Right lobe of liver (tissue), 4 donors: ENCODE data around the gene KREMEN2.

Experiments
- CTCF ChIP-seq, 4 donors: fragments of 200-600 bp in 3 of 4; fragments of 450-650 bp in 1 of 4; IDR thresholded peaks; one replicate each; pipeline versions ENCODE4 v1.5.1 to v1.8.0; 2016 to 2022; ENCODE audit warnings: antibody characterized with exemption in 4 of 4, mild to moderate bottlenecking in 2 of 4
- POLR2A ChIP-seq: fragments of 450-650 bp; IDR thresholded peaks from one replicate; pipeline ENCODE4 v1.6.1; 2017; ENCODE audit warnings: antibody characterized with exemption, mild to moderate bottlenecking
- donor health status: DM: no; HTN: no; CAD: no.
- donor health status: DM: no; HTN: no; CAD: no.
- donor health status: DM: no; HTN: yes; CAD: no.

GRCh38 chr16:2974319-2975056, 10.4 kb downstream of the KREMEN2 start:
- TF ChIP-seq POLR2A, result no peak
- TF ChIP-seq CTCF (IDR thresholded peaks at IDR 0.05), result no peak
